Cardiac muscle cell (in vitro differentiated cells and primary cell): ENCODE measurements around the gene CHCHD6. TPM values are rescaled to one million over a fixed set of nuclear protein-coding genes. Genes with fewer than 3 reads are reported as not detected.
A peak's percentile ranks its signal among the peaks of the same experiment; 100 is the strongest.

ENCODE experiments used
- DNase-seq, 2 donors: peaks; one replicate each; pipeline versions ENCODE4 v3.0.0 to v3.0.0-alpha.2; 2010 to 2017; ENCODE audit warnings: low read depth in 1 of 2, low spot score in 1 of 2
- H3K27ac ChIP-seq: fragments of 200-600 bp; sonication (generic); 2 replicates; pipeline ENCODE4 v1.5.1; 2016
- H3K27me3 ChIP-seq: fragments of 200-600 bp; sonication (generic); 2 replicates; pipeline ENCODE4 v1.6.0; 2016; ENCODE audit warnings: control low read depth
- H3K36me3 ChIP-seq: fragments of 200-600 bp; sonication (generic); 2 replicates; pipeline ENCODE4 v1.5.1; 2016; ENCODE audit warnings: control low read depth
- H3K4me1 ChIP-seq: fragments of 200-600 bp; sonication (generic); 2 replicates; pipeline ENCODE4 v1.8.1; 2017; ENCODE audit warnings: low read depth, mild to moderate bottlenecking, mixed run types
- H3K4me3 ChIP-seq: fragments of 200-600 bp; sonication (generic); 2 replicates; pipeline ENCODE4 v1.5.1; 2016; ENCODE audit warnings: mild to moderate bottlenecking
- H3K9me3 ChIP-seq: fragments of 200-600 bp; sonication (generic); 2 replicates; pipeline ENCODE4 v1.5.1; 2017; ENCODE audit warnings: low read depth, mild to moderate bottlenecking, control low read depth
- polyA plus RNA-seq: library from polyadenylated mRNA; unstranded; fragments of >200 nt; fragmentation: Nextera tagmentation; extraction: Ambion mirVana; gene quantifications from 2 replicates; pipeline ENCODE4 v1.2.1, GENCODE V29; 2016
- total RNA-seq: library from RNA; depleted of rRNA; stranded (reverse); fragments of >200 nt; gene quantifications from 2 replicates; pipeline ENCODE4 v1.2.3, GENCODE V29; 2016
- TF ChIP-seq, protein P1 (sequence below): IDR thresholded peaks from 2 replicates; pipeline ENCODE4 v1.5.1; 2012; ENCODE audit warnings: low read depth, mild to moderate bottlenecking, low read length

The CHCHD6 gene
- total and polyA plus RNA-seq, 2 experiments from 2014 or later = 76.0 to 102 TPM

- peaks cover 9% of the 10 kb centered on the region for H3K4me1 ChIP-seq
- DNase-seq = no peak
- TF ChIP-seq, protein P1, sequence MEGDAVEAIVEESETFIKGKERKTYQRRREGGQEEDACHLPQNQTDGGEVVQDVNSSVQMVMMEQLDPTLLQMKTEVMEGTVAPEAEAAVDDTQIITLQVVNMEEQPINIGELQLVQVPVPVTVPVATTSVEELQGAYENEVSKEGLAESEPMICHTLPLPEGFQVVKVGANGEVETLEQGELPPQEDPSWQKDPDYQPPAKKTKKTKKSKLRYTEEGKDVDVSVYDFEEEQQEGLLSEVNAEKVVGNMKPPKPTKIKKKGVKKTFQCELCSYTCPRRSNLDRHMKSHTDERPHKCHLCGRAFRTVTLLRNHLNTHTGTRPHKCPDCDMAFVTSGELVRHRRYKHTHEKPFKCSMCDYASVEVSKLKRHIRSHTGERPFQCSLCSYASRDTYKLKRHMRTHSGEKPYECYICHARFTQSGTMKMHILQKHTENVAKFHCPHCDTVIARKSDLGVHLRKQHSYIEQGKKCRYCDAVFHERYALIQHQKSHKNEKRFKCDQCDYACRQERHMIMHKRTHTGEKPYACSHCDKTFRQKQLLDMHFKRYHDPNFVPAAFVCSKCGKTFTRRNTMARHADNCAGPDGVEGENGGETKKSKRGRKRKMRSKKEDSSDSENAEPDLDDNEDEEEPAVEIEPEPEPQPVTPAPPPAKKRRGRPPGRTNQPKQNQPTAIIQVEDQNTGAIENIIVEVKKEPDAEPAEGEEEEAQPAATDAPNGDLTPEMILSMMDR = no peak
- H3K27ac ChIP-seq = no peak overlapping the region
- H3K36me3 ChIP-seq = no peaks in the 10 kb centered on the region
- H3K4me3 ChIP-seq = no peak overlapping the region
- H3K27me3 ChIP-seq = no peaks in the 10 kb centered on the region
- H3K9me3 ChIP-seq = no peaks in the 10 kb centered on the region
Measured at GRCh38 chr3:126999383-126999782, 295.3 kb downstream of the CHCHD6 start.

DNA sequence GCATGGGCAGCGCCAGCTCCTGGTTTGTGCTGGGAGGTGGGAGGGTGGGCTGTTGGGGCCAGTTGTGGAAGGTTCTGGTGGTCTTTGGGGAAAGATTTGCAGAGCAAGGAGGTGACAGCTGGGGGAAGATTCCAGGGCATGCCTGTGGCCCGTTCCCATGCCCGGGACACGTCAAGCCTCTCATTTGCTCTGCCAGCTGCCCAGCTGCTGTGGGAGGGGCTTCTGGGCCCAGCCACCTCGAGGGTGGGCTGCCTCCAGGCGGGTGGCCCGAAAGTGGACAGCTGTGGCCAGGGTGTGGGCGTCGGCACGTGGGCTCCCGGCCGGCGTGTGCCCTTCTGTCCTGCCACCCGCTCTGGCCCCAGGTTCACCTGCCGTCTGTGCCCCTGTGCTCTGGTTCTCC lies 296.1 kb downstream of the CHCHD6 start:
- TF ChIP-seq, protein P1 = no peak
- Histone ChIP-seq H3K4me1 (peaks cover 9% of the 10 kb centered on the region), H3K27me3 (no peaks in the 10 kb centered on the region), H3K9me3 (no peaks in the 10 kb centered on the region), H3K27ac (no peak overlapping the region), H3K4me3 (no peak overlapping the region), H3K36me3 (no peaks in the 10 kb centered on the region)
- DNase-seq = no peak

- H3K36me3 ChIP-seq = no peaks in the 10 kb centered on the region
- TF ChIP-seq, protein P1 = no peak
- no peak overlapping the region for H3K27ac ChIP-seq
- H3K4me1 ChIP-seq = peaks cover 9% of the 10 kb centered on the region
- DNase-seq = no peak
- no peak overlapping the region for H3K4me3 ChIP-seq
- no peaks in the 10 kb centered on the region for H3K9me3 ChIP-seq
- H3K27me3 ChIP-seq = no peaks in the 10 kb centered on the region
Measured at GRCh38 chr3:127000761-127001160, 296.7 kb downstream of the CHCHD6 start.

- Histone ChIP-seq H3K27me3 (no peaks in the 10 kb centered on the region), H3K36me3 (no peaks in the 10 kb centered on the region), H3K27ac (peak overlapping the region; percentile 41), H3K4me1 (peaks cover 9% of the 10 kb centered on the region), H3K9me3 (no peaks in the 10 kb centered on the region), H3K4me3 (no peak overlapping the region)
- TF ChIP-seq, protein P1 = no peak
- DNase-seq = no peak
Measured at GRCh38 chr3:127001486-127002194, 297.6 kb downstream of the CHCHD6 start.

- peaks cover 9% of the 10 kb centered on the region for H3K4me1 ChIP-seq
- no peaks in the 10 kb centered on the region for H3K27me3 ChIP-seq
- peak; percentile 91 to 96 for DNase-seq
- peak overlapping the region; percentile 41 for H3K27ac ChIP-seq
- H3K36me3 ChIP-seq = no peaks in the 10 kb centered on the region
- H3K9me3 ChIP-seq = no peaks in the 10 kb centered on the region
- H3K4me3 ChIP-seq = no peak overlapping the region
- TF ChIP-seq, protein P1 = peak; percentile 66
Measured at GRCh38 chr3:127002195-127003174, 298.4 kb downstream of the CHCHD6 start.
